ENCODE results near the gene CATSPER1. TPM values are rescaled to one million over a fixed set of nuclear protein-coding genes. Genes with fewer than 3 reads are reported as not detected.
A peak's percentile ranks its signal among the peaks of the same experiment; 100 is the strongest.

Gene CATSPER1
- total and polyA plus RNA-seq, 2 of the 13 experiments (the other 11 are each of a cell fraction or from before 2014, with no cell fraction given): 0.17 TPM; not detected in 1

DNA sequence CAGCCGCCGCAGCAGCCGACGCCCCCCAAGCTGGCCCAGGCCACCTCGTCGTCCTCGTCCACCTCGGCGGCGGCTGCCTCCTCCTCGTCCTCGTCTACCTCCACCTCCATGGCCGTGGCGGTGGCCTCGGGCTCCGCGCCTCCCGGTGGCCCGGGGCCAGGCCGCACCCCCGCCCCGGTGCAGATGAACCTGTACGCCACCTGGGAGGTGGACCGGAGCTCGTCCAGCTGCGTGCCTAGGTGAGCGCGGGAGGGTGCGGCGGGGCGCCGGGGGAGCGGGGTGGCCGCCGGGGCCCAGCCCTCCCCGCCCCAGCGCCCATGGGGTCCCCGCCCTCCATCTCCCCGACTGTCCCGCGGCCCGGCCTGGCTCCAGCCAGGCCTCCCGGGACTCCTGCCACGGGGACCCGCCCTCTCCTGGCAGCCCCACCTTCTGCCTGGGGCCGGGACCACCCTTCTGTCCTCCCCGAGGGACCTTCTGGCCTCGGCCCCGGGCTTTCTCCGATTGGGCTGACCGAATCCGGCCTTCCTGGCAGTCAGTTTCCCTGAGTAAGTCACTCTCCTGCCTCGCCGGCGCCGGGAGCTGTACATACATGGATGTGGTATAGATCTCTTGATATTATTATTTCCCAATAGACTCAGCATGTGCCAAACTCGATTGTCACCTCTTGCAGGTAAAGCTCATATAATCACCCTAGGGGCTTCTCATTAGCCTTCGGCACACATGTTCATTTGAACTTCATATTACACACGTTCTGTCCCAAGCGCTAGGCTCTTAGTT, 44.5 kb upstream of the CATSPER1 start (continued):
- TF ChIP-seq SIX1 (CRISPR knock-in tag; IDR thresholded peaks at IDR 0.05; ENCODE audit: borderline replicate concordance): no peak
- 0 out of 2 replicates have a peak, but pooled peaks have one; percentile 55 for TF ChIP-seq ZNF891 (CRISPR knock-in tag; IDR thresholded peaks at IDR 0.05)
- no peak for TF ChIP-seq MLLT10 (CRISPR knock-in tag; IDR thresholded peaks at IDR 0.05)
- no peak for TF ChIP-seq SKIL (CRISPR knock-in tag; IDR thresholded peaks at IDR 0.05; ENCODE audit: borderline replicate concordance)
- TF ChIP-seq ZNF333 (CRISPR knock-in tag; IDR thresholded peaks at IDR 0.05; ENCODE audit: borderline replicate concordance): no peak
- no peak for TF ChIP-seq ZFP82 (CRISPR knock-in tag; IDR thresholded peaks at IDR 0.05; ENCODE audit: borderline replicate concordance)
- no peak for TF ChIP-seq GPBP1L1 (CRISPR knock-in tag; IDR thresholded peaks at IDR 0.05)
- TF ChIP-seq ZNF180 (CRISPR knock-in tag; IDR thresholded peaks at IDR 0.05; ENCODE audit: borderline replicate concordance, low read depth): no peak
- TF ChIP-seq POLR2G (IDR thresholded peaks at IDR 0.05; ENCODE audit: low read depth, low read length): no peak
- no peak for TF ChIP-seq JARID2 (CRISPR knock-in tag; IDR thresholded peaks at IDR 0.05; ENCODE audit: insufficient replicate concordance)
- peak; percentile 48; the same call in 1 of the 2 replicates for TF ChIP-seq ARID4A (CRISPR knock-in tag; IDR thresholded peaks at IDR 0.05; ENCODE audit: borderline replicate concordance)
- TF ChIP-seq ZNF362 (CRISPR knock-in tag; IDR thresholded peaks at IDR 0.05; ENCODE audit: borderline replicate concordance): no peak
- peak; percentile 30; the same call in 1 of the 2 replicates for TF ChIP-seq SP4 (CRISPR knock-in tag; IDR thresholded peaks at IDR 0.05)
- no peak for TF ChIP-seq ZNF256 (CRISPR knock-in tag; conservative IDR thresholded peaks at IDR 0.05)
- no peak for TF ChIP-seq TCF7 (IDR thresholded peaks at IDR 0.05; ENCODE audit: low read depth)
- no peak for TF ChIP-seq TARDBP (CRISPR knock-in tag; IDR thresholded peaks at IDR 0.05)
- TF ChIP-seq ZBTB2 (CRISPR knock-in tag; IDR thresholded peaks at IDR 0.05; ENCODE audit: low read depth): 0 out of 2 replicates have a peak, but pooled peaks have one; percentile 44
